ENCODE results near the gene ZNF519.
"Not testable (repeated sequence)": the region's sequence is repeated elsewhere in the genome, so short reads cannot be mapped to it uniquely, and the experiment has no call there.

- not testable (repeated sequence) for TF ChIP-seq SUZ12 (IDR thresholded peaks at IDR 0.05; ENCODE audit: extremely low read depth, insufficient read depth, insufficient read length); ZNF274 (IDR thresholded peaks at IDR 0.05; ENCODE audit: low read depth, low read length)
These were observed 17.1 kb upstream of the ZNF519 start for GRCh38 chr18:14149121-14149850.
